GM19328 (cell line): ENCODE results near the gene DIAPH1.

Source experiments
- ATAC-seq: cut with Tn5 transposase; IDR thresholded peaks from one replicate; pipeline ENCODE4 v1.9.1; 2021; ENCODE audit warnings: mild to moderate bottlenecking, moderate library complexity; ENCODE audit not compliant: unreplicated experiment

The DIAPH1 gene

GRCh38 chr5:141618804-141619554, at the start of gene DIAPH1:
Gene DIAPH1, minus strand, starts transcription at chr5:141619000. Its CDS starts 86 bp downstream, at chr5:141618914.
- peak; percentile 77 for ATAC-seq

- no peak for ATAC-seq
Measured at GRCh38 chr5:141665995-141666940, 47.5 kb upstream of the DIAPH1 start.

GRCh38 chr5:141664733-141665461, 46.1 kb upstream of the DIAPH1 start:
- peak; percentile 73 for ATAC-seq

- ATAC-seq, result no peak
Measured at GRCh38 chr5:141663506-141663905, 44.7 kb upstream of the DIAPH1 start.

GRCh38 chr5:141662028-141662427, 43.2 kb upstream of the DIAPH1 start:
- no peak for ATAC-seq

GRCh38 chr5:141657937-141658545, 39.2 kb upstream of the DIAPH1 start:
- no peak for ATAC-seq

GRCh38 chr5:141657404-141657803, 38.6 kb upstream of the DIAPH1 start:
- ATAC-seq, result no peak

- ATAC-seq, result no peak
Measured at GRCh38 chr5:141656396-141656795, 37.6 kb upstream of the DIAPH1 start.

- ATAC-seq, result no peak
Measured at GRCh38 chr5:141655020-141655419, 36.2 kb upstream of the DIAPH1 start.

GRCh38 chr5:141654298-141654697, 35.5 kb upstream of the DIAPH1 start:
- no peak for ATAC-seq

GRCh38 chr5:141651728-141652105, 32.9 kb upstream of the DIAPH1 start:
- ATAC-seq, result no peak

GRCh38 chr5:141650851-141651727, 32.3 kb upstream of the DIAPH1 start, which contains the start of gene FCHSD1:
Gene FCHSD1, minus strand, starts transcription at chr5:141651418. Its CDS starts 50 bp downstream, at chr5:141651368.
- peak; percentile 95 for ATAC-seq

- ATAC-seq, result no peak
Measured at GRCh38 chr5:141649972-141650371, 31.2 kb upstream of the DIAPH1 start.

- no peak for ATAC-seq
Measured at GRCh38 chr5:141649056-141649688, 30.4 kb upstream of the DIAPH1 start.

- ATAC-seq, result no peak
Measured at GRCh38 chr5:141647851-141648250, 29.1 kb upstream of the DIAPH1 start.

- ATAC-seq, result no peak
Measured at GRCh38 chr5:141647242-141647641, 28.4 kb upstream of the DIAPH1 start.

GRCh38 chr5:141646026-141646425, 27.2 kb upstream of the DIAPH1 start:
- ATAC-seq, result no peak

- no peak for ATAC-seq
Measured at GRCh38 chr5:141641634-141642267, 23.0 kb upstream of the DIAPH1 start.

- ATAC-seq, result no peak
Measured at GRCh38 chr5:141640698-141641097, 21.9 kb upstream of the DIAPH1 start.
